GM21360 (cell line): ENCODE results near the gene COLGALT1.
"Not testable (repeated sequence)": the region's sequence is repeated elsewhere in the genome, so short reads cannot be mapped to it uniquely, and the experiment has no call there.

Experiments
- ATAC-seq: cut with Tn5 transposase; IDR thresholded peaks from one replicate; pipeline ENCODE4 v1.9.1; 2021; ENCODE audit warnings: mild to moderate bottlenecking, moderate library complexity; ENCODE audit not compliant: unreplicated experiment

COLGALT1 gene

DNA sequence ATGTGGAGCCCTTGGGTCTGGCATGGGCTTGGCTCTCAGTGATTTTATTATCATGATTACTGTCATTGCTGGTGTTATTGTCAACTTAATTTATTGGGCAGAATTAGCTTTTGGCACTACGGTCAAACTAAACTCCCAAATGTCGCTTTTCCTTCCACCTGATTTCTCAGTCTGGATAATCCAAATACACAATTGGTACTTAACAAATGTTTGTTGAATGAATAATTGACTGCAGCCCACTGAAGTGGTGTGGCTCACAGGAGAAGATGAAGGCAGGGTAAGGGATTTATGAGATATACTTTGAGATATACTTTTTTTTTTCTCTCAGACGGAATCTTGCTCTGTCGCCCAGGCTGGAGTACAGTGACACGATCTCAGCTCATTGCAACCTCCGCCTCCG lies 1.5 kb downstream of the COLGALT1 start:
- ATAC-seq, result no peak

DNA sequence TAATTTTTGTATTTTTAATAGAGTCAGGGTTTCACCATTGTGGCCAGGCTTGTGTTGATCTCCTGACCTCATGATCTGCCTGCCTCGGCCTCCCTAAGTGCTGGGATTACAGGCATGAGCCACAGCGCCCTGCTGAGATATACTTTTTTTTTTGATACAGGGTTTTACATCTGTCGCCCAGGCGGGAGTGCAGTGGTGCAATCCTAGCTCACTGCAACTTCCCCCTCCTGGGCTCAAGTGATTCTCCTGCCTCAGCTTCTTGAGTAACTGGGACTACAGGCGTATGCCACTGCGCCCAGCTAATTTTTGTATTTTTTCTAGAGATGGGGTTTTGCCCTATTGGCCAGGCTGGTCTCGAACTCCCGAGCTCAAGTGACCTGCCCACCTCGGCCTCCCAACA lies 2.0 kb downstream of the COLGALT1 start:
- ATAC-seq, result no peak

DNA sequence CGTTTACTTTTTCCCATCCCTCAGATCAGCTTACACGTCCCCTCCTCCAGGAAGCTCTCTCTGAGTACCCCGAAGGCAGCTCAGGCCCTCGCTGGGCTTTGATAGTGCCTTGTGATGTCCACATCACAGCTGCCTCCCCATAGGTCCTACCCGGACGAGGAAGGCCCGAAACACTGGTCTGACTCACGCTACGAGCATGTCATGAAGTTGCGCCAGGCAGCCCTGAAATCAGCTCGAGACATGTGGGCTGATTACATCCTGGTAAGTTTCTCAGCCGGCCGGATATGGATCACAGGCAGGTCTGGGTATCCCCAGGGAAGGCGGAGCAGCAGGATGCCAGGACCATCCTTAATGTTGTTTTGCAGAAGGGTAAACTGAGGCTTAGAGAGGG lies 4.8 kb downstream of the COLGALT1 start:
- ATAC-seq, result no peak

DNA sequence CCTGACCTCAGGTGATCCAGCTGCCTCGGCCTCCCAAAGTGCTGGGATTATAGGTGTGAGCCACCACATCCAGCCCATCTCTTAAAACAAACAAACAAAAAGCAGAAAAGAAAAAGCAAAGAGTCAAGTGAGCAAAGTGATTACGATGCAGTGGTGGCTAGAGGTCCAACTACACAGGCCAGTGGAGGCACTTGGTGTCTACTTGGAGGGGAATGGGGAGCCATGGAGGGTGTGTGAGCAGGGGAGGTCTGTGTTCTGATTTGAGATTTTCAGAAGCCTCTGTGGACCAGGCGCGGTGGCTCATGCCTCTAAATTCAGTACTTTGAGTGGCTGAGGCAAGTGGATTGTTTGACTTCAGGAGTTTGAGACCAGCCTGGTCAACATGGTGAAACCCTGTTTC lies 6.6 kb downstream of the COLGALT1 start:
- ATAC-seq, result no peak

DNA sequence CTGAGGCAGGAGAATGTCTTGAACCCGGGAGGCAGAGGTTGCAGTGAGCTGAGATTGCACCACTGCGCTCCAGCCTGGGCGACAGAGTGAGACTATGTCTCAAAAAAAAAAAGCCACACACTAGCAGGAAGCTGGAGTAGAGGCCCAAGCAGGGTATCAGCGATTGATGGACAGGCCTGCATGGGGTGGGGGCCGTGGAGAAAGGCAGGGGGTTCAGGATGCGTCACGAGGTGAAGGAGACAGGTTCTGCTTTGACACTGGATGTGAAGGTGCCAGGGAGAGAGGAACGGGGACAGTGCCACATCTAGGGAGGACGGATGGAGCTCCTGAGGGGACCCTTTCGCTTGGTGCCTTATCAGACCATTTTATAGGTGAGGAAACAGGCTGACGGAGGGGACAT lies 7.1 kb downstream of the COLGALT1 start:
- ATAC-seq, result no peak

DNA sequence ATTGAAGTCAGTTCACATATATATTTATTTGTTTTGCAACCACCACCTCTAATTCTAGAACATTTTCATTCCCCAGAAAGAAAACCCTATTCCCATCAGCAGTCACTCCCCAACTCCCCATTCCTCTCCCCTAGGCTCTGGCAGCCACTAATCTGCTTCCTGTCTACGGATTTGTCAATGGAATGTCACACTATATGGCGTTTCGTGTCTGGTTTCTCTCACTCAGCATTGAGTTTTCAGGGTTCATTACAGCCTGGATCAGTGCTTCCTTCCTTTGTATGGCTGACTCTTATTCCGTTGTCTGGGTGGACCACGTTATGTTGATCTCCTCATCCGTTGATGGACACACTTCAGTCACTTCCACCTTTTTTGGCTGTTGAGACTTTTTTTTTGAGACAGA lies 9.3 kb downstream of the COLGALT1 start:
- no peak for ATAC-seq

DNA sequence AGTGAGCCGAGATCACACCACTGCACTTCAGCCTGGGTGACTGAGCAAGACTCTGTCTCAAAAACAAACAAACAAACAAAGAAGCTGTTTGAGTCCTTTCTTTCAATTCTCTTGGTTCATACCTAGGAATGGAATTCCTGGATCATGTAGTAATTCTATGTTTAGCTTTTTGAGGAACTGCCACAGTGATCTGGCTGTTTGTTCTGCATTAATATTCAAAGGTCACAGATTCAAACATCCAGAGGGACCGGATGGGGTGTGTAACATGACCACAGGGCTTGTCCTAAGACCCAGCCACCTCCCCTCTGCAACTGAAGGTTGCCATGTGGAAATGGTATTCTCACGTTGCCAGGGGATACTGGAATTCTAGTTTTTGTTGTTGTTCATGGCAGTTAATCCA lies 10.2 kb downstream of the COLGALT1 start:
- no peak for ATAC-seq

DNA sequence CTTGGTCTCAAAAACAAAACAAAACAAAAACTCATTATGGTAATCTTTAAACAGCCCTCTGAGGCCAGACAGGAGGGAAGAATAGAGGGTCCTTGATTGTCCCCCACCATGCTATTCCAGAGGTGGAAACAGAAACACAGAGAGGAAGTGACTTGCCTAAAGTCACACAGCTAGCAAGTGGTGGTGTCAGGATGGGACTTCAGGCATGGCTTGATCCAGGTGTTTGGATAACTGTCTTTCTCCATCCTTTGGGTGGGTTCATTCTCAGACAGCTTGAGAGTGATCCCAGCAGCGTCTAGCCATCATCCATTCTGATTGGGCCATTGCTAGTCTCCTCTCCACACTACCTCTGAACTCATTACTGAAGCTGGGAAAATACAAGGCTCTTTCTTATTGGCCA lies 12.5 kb downstream of the COLGALT1 start:
- ATAC-seq, result no peak

DNA sequence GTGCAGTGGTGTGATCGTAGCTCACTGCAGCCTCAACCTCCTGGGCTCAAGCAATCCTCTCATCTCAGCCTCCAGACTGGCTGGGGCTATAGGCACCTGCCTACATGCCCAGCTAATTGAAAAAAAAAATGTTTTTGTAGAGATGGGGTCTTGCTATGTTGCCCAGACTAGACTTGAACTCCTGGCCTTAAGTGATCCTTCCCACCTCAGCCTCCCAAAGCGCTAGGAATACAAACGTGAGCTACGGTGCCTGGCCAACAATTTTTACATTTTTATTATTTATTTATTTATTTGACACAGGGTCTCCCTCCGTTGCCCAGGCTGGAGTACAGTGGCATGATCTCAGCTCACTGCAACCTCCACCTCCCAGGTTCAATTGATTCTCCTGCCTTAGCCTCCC lies 14.8 kb downstream of the COLGALT1 start:
- ATAC-seq, result not testable (repeated sequence)

DNA sequence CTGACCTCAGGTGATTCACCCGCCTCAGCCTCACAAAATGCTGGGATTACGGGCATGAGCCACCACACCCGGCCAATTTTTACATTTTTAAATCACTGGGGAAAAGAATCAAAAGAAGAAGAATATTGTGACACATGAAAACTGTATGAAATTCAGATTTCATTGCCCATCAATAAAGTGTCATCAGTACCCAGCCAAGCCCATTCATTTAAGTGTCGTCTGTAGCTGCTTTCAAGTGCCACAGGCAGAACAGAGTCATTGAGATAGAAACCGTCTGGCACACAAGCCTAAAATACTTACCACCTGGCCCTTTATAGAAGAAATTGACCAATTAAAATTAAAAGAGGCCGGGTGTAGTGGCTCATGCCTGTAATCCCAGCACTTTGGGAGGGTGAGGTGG lies 15.3 kb downstream of the COLGALT1 start:
- ATAC-seq, result no peak

DNA sequence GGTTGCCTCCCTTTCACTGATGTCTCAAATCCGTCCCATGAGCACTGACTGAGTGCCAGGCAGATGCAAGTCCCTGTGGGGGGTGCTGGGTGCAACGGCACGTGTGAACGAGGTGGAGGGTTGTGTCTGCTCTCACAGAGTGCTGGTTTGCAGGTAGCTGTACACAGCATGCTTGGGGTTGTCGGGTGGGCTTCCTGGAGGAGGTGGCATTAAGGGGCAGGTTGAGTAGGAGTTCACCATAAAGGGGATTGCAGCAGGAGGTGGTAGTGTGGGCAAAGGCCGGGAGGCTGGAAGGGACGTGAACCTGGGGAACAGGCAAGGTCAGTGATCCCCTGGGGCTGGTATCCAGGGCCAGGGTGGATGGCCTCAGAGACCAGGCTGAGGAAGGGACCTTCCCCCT lies 17.2 kb downstream of the COLGALT1 start:
- ATAC-seq, result no peak

DNA sequence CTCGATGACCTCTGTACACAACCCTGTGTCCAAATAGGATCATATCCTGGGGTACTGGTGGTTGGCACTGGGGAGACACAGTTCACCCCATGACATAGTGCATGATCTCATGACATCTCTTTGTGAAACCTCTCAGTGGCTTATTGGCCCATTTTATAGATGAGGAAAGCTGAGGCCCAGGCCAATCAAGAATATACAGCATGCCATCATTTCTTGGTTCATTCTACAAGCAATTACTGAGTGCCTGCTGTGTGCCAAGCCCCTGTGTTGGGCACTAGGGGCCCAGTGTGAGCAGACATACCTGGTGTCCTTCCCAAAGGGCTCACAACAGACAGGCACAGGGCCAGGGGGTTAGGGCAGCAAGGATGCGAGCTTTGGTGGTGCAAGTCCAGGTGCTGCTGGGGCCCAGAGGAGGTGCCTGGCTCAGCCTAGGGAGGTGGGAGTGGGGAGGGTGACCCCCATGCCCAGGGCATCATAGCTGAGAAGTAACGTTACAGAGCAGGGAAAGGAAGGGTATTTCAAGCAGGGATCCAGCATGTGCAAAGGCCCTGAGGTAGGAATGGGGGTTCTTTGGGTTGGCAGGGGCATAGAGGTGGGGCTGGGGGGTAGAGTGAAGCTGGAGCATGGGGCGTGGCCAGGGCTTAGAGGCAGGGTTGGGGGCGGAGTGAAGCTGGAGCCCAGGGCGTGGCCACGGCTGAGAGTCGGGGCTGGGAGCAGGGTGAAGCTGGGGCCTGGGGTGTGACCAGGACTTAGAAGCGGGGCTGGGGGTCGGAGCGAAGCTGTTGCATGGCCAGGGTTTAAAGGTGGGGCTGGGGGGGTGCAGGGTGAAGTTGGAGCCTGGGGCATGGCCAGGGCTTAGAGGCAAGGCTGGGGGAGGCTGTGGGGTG lies 20.7 kb downstream of the COLGALT1 start:
- no peak for ATAC-seq

DNA sequence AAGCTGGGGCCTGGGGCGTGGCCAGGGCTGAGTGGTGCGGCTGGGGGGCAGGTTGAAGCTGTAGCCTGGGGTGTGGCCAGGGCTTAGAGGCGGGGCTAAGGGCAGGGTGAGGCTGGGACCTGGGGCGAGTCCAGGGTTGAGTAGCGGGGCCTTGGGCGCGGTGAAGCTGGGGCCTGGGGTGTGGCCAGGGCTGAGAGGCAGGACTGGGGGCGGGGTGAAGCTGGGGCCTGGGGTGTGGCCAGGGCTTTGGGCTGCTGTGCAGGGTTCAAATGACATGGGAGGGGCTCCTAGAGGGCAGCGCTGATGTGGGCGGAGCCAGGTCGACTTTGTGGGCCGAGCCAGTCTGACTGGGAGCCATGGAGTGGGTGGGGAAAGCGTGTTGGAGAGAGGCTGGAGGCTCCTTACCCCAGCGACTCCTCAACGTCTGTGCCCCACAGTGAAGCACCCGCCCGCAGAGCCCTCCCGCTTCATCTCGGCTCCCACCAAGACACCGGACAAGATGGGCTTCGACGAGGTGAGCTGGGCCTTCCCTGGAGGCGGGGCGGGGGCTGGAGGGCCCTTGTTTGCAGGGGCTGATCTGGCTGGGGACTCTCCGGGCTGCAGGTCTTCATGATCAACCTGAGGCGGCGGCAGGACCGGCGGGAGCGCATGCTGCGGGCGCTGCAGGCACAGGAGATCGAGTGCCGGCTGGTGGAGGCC lies 21.5 kb downstream of the COLGALT1 start:
- ATAC-seq, result no peak

DNA sequence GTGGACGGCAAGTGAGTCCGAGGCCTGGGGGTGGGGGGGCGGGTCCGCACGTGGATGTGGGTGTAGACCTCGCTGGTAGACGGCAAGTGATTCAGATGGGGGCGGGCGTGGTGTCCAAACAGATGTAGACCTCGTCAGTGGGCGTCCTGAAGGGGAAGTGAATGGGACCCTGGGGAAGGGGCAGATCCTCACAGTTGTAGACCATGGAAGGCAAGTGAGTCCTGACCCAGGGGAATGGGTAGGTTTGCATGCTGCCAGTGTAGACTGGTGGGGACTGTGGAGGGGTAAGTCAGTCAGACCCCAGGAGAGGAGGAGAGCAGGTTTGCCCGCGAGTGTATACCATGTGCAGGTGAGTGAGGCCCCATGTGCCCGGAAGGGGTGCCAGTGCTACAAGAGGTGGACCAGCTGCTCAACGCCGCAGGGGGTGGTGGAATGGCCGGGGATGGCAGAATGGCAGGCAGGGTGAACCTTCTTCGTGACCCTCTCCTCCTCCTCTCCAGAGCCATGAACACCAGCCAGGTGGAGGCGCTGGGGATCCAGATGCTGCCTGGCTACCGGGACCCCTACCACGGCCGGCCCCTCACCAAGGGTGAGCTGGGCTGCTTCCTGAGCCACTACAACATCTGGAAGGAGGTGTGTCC lies 22.1 kb downstream of the COLGALT1 start:
- ATAC-seq, result no peak

DNA sequence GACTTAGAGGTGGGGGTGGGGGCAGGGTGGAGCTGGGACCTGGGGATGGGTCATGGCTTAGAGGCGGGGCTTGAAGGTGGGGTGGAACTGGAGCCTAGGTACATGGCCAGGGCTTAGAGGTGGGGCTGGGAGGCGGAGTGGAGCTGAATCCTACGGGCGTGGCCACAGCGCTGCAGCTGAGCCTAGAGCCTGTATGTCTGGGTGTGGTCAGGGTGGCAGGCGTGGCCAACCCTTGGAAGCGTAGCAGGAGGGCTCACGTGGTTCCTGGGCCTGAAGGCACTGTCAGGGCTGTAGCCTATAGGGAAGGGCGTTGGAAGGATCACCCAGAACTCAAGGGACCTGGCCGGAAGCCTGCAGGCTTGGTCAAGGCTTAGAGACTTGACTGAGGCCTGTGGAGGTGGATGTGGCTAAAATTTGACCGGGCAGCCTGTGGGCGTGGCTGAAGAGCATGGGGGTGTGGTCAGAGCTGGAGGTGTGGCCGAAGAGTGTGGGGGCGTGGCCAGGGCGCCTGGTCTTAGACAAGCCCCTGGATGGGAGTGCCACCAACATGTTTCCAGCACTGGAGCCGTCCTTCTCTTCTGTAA lies 24.3 kb downstream of the COLGALT1 start:
- no peak for ATAC-seq

DNA sequence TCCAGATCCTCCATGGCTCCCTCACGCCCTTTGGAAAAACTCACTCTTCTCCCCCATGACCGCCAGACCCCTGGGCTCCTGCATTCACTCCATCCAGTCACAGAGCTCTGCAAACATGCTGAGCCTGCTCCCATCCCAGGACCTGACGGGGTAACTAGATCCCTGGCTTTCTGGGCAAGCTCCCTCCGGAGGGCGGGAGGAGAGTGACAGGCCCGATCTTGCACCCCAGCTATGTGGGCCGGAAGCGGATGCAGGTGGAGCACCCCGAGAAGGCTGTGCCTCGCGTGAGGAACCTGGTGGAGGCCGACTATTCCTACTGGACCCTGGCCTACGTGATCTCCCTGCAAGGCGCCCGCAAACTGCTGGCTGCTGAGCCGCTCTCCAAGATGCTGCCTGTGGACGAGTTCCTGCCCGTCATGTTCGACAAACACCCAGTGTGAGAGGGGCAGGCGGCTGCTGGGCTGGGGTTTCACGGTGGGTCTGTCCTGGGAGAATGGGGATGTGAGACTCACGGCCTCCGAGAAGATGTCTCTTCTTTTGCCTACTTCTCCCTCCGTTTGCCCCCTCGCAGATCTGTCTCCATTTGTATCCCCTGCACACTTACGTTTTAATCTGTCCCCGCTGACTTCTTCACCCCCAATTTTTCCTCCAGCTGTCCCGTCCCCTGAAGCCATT lies 25.2 kb downstream of the COLGALT1 start:
- no peak for ATAC-seq

DNA sequence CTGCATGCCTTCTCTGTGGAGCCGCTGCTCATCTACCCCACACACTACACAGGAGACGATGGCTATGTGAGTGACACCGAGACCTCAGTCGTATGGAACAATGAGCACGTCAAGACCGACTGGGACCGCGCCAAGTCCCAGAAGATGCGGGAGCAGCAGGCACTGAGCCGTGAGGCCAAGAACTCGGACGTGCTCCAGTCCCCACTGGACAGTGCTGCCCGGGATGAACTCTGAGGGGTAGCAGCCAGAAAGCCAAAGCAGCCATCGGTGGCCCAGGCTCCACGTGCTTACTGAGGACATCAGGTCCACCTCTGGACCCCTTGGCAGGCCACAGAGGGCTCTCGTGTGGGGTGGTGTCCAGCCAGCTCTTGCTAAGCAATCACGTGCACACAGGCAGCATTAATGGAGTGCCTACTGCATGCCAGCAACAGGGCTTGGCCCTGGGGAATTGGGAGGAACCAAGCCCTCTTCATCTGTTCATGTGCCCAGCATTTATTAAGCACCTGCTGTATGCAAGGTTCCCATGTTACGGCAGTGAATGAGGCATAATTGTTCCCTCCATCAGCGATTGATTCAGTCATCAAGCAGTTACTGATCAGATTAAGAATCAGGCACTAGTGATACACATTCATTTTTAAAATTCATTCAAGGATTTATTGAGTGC lies 25.9 kb downstream of the COLGALT1 start:
- no peak for ATAC-seq

DNA sequence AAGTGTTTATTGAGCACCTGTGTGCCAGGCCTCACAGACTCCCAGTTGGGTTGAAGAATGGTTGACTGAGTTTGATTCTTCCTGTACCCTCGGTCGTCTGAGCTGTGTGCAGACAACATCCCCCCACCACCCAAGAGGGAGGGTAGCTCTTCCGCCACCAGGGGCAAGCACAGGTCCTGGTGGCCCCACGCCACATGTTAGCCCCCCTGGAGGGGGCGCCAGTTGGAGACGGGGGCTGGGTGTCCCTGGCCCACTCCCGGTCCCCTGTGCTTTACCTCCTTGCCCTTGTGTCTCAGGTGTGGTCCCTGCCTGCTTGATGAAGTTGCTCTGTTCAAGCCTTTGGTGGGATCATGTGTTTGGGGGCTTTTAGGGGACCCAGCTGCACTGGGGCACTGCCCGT lies 27.2 kb downstream of the COLGALT1 start:
- no peak for ATAC-seq

DNA sequence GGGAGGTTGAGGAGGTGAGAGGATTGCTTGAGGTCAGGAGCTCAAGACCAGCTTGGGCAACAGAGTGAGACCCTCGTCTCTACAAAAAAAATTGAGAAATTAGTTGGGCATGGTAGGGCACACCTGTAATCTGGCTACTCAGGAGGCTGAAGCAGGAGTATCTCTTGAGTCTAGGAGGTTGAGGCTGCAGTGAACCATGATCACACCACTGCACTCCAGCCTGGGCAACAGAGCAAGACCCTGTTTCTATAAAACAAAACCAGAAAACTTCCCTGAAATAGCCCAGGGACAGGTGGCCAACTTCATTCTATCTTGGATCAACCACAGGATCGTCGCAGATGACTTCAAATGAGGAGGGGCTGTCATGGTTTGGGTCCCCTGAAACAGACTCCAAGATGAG lies 28.7 kb downstream of the COLGALT1 start:
- no peak for ATAC-seq

DNA sequence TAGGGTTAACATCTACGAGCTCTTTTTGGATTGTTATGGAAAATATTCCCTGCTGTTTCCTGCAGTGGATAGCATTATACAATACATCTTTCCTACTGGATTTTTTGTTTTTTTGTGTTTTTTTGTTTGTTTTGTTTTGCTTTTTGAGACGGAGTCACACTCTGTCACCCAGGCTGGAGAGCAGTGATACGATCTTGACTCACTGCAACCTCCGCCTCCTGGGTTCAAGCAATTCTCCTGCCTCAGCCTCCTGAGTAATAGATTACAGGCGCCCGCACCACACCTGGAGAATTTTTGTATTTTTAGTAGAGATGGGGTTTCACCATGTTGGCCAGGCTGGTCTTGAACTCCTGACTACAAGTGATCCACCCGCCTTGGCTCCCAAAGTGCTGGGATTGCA lies 29.9 kb downstream of the COLGALT1 start:
- not testable (repeated sequence) for ATAC-seq
